CMK (cell line): ENCODE measurements around the gene SMCR8.
"Not testable (repeated sequence)": the region's sequence is repeated elsewhere in the genome, so short reads cannot be mapped to it uniquely, and the experiment has no call there.

Experiments used
- DNase-seq: peaks from one replicate; pipeline ENCODE4 v3.0.0-alpha.2; 2010; ENCODE audit warnings: low read depth

Gene SMCR8

GRCh38 chr17:18314731-18315561 is at the start of gene SMCR8, which contains the start of gene TOP3A:
Gene SMCR8, plus strand, starts transcription at chr17:18315293. Its CDS starts 497 bp downstream, at chr17:18315790.
Gene TOP3A, minus strand, starts transcription at chr17:18314994. Its CDS starts 216 bp downstream, at chr17:18314778.
- DNase-seq = peak; percentile 92

- no peak for DNase-seq
These were observed 47.7 kb upstream of the SMCR8 start for GRCh38 chr17:18267366-18267765.

- DNase-seq = no peak
These were observed 47.0 kb upstream of the SMCR8 start for GRCh38 chr17:18267927-18268711.

GRCh38 chr17:18270046-18270931 is 44.8 kb upstream of the SMCR8 start:
- no peak for DNase-seq

- DNase-seq = no peak
These were observed 38.0 kb upstream of the SMCR8 start for GRCh38 chr17:18277076-18277475.

GRCh38 chr17:18278867-18279266 is 36.2 kb upstream of the SMCR8 start:
- no peak for DNase-seq

- no peak for DNase-seq
These were observed 34.8 kb upstream of the SMCR8 start for GRCh38 chr17:18280249-18280648.

GRCh38 chr17:18280766-18281371 is 34.2 kb upstream of the SMCR8 start:
- no peak for DNase-seq

DNA sequence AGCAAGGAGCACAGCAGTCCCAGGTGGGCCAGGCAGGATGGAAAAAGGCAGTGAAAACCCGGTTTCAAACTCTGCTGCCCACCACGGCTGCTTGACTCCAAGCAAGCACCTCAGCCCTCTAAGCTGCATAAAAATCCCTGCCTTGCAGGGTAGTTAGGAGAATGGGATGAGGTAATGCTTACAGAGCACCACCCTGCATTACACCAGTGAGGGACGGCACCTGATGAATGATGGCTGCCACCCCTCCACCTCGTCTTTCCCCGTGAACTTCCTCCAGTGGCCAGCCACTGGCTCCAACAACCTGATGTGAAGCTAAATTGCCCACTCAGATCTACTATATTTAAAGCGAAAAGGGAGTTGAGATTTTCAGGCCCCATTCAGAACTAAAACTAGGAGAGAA is 33.3 kb upstream of the SMCR8 start:
- no peak for DNase-seq

GRCh38 chr17:18285296-18285695 is 29.8 kb upstream of the SMCR8 start:
- DNase-seq = no peak

DNA sequence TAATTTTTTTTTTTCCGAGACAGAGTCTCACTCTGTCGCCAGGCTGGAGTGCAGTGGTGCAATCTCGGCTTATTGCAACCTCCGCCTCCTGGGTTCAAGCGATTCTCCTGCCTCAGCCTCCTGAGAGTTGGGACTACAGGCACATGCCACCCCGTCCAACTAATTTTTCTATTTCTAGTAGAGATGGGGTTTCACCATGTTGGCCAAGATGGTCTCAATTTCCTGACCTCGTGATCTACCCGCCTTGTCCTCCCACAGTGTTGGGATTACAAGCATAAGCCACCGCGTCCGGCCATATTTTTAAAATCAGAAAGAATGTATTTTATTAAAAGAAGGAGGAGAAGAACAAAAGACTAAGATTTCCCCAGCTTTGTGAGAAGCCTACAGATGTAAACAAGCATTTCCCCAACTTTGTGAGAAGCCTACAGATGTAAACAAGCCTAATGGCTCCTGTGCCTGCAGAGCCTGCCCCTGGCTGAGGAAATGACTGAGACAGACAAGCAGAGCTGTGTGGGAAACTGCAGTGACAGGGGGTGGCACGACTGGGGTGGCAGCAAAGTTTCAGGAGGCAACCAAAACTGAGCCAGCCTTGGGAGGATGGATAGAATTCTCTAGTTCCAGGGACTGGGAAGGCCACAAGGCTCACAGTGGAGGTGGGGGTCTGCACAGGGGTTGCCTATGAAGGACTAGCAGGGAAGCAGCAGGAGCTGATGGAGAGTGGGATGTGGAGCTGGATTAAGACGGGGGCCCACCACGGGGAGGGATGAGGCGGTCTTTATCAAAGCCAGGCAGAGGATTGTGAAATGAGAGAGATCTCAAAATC is 23.2 kb upstream of the SMCR8 start:
- no peak for DNase-seq

GRCh38 chr17:18298061-18298460 is 17.0 kb upstream of the SMCR8 start:
- not testable (repeated sequence) for DNase-seq

GRCh38 chr17:18300725-18301480 is 14.2 kb upstream of the SMCR8 start:
- DNase-seq = no peak

GRCh38 chr17:18303206-18303605 is 11.9 kb upstream of the SMCR8 start:
- not testable (repeated sequence) for DNase-seq

DNA sequence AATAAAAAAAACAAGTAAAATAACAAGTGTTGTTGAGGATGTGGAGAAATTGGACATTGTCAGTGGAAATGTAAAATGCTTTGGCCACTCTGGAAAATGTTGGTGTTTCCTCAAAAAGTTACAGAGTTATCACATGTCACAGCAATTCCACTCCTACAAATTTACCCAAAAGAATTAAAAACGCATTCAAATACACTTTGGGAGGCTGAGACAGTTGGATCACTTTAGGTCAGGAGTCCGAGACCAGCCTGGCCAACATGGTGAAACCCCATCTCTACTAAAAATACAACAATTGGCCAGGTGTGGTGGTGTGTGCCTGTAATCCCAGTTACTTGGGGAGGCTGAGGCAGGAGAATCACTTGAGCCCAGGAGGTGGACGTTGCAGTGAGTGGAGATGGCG is 5.9 kb upstream of the SMCR8 start:
- DNase-seq = no peak

GRCh38 chr17:18314059-18314730 is 898 bp upstream of the SMCR8 start:
- DNase-seq = no peak

DNA sequence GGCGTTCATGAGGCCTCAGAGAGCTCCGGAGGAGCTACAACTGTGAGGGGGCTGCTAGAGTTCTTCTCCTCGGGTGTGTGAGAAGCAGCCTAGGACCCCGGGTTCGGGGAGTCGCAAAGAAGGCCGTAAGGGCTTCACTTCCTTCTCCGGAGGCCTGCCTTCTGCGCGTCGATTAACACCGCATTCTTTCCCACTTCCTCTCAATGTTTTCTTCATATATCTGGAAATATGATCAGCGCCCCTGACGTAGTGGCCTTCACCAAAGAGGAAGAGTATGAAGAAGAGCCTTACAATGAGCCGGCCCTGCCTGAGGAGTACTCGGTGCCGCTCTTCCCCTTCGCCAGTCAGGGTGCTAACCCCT is 449 bp downstream of the SMCR8 start:
- DNase-seq = peak; percentile 30

DNA sequence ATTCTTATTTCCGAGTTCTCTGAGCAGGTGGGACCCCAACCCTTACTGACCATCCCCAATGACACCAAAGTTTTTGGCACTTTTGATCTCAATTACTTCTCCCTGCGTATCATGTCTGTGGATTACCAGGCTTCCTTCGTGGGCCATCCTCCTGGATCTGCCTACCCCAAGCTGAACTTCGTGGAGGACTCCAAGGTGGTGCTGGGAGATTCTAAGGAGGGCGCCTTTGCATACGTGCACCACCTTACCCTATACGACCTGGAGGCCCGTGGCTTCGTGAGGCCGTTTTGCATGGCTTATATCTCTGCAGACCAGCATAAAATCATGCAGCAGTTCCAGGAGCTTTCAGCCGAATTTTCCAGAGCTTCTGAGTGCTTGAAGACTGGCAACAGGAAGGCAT is 868 bp downstream of the SMCR8 start:
- DNase-seq = no peak

GRCh38 chr17:18318117-18318516 is 3.0 kb downstream of the SMCR8 start:
- DNase-seq = no peak
